Measurements from ENCODE around the gene PPP1R7.
"Not testable (repeated sequence)": the region's sequence is repeated elsewhere in the genome, so short reads cannot be mapped to it uniquely, and the experiment has no call there.

The PPP1R7 gene, protein sequence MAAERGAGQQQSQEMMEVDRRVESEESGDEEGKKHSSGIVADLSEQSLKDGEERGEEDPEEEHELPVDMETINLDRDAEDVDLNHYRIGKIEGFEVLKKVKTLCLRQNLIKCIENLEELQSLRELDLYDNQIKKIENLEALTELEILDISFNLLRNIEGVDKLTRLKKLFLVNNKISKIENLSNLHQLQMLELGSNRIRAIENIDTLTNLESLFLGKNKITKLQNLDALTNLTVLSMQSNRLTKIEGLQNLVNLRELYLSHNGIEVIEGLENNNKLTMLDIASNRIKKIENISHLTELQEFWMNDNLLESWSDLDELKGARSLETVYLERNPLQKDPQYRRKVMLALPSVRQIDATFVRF

DNA sequence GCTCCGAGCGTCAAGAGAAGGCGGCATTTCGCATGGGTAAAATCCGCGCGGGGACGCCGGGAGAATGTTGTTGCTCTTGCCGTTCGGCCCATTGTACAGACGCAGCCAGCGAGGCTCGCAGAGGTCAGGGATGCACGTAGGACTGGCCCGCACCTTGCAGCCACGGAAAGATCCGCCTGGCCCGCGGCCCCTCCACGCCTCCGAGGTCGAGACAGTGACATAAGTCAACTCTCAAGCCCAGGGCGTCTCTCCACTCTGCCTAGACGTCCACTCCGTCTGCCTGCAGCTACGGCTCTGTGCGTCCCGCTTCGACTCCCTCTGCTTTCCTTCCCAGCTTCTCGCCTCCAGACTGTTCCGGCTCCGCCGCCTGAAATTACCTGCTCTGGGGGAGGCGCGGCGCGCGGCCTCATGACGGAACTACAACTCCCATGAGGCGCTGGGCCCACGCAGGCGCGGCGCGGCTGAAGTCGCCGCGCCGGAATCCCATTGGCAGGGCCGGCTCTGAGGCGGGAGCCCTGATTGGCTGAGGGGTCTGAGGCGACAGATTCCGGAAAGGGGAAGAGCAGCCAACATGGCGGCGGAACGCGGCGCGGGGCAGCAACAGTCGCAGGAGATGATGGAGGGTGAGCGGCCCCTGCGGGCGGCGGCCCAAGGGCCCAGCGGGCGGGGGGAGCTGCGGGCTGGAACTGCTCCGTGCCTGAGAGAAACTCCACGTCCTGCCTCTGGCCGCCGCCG lies at the start of gene PPP1R7:
TSS of gene PPP1R7 (plus strand) at position 543 of the 735 bp plus-strand sequence. CDS start at position 572, 29 bp downstream.
- peak; percentile 95 for DNase-seq (ENCODE audit: low spot score)

GRCh38 chr2:241102239-241102803 lies 47.9 kb upstream of the PPP1R7 start, which contains the start of gene MTERF4:
MTERF4 (minus strand) TSS chr2:241102287; CDS start chr2:241102273, 14 bp downstream.
- DNase-seq (ENCODE audit: low spot score) = peak; percentile 92

DNA sequence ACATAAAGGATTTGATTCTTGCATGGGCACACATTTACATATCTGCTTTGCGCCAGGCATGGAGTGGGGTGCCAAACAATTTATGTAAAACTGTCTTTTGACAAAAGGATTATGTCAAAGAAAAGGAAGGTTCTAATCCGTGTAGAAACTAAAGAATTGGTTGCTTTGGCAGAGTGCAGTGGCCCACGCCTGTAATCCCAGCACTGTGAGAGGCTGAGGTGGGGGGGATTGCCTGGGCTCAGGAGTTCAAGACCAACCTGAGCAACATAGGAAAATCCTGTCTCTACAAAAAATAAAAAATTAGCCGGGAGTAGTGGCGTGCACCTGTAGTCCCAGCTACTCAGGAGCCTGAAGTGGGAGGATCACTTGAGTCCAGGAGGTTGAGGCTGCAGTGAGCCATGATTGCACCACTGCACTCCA lies 47.1 kb upstream of the PPP1R7 start:
- DNase-seq (ENCODE audit: low spot score) = no peak

DNA sequence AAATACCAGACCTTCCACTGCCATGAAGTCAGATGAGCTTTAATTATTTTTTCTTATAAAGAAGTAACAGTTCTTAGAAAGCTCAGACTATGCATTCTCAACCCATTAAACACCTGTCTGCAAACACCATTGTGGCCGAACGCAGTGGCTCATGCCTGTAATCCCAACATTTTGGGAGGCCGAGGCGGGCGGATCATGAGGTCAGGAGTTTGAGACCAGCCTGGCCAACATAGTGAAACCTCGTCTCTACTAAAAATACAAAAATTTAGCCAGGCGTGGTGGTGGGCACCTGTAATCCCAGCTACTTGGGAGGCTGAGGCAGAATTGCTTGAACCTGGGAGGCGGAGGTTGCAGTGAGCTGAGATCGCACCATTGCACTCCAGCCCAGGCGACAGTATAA lies 45.7 kb upstream of the PPP1R7 start:
- not testable (repeated sequence) for DNase-seq (ENCODE audit: low spot score)

DNA sequence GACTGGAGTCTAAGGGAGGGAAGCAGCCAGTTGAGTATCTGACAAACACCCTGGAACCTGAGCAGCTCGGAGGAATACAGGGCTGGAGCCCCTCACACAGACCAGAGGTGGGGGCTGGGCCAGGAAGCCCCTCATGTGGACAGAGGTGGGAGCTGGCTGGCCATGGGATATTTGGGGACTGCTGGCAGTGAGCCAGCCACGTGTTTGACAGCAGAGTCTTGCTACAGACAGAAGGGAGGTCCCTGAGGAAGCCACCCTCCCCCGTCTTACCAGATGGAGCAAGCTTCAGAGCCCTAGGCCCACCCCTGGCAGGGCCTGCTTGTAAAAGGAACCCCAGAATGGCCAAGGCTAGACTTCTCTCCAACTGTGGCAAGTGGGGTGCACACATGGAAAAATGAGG lies 44.6 kb upstream of the PPP1R7 start:
- DNase-seq (ENCODE audit: low spot score) = no peak

GRCh38 chr2:241107031-241107783 lies 43.1 kb upstream of the PPP1R7 start:
- DNase-seq (ENCODE audit: low spot score) = no peak

GRCh38 chr2:241108271-241109209 lies 41.7 kb upstream of the PPP1R7 start:
- DNase-seq (ENCODE audit: low spot score) = no peak

DNA sequence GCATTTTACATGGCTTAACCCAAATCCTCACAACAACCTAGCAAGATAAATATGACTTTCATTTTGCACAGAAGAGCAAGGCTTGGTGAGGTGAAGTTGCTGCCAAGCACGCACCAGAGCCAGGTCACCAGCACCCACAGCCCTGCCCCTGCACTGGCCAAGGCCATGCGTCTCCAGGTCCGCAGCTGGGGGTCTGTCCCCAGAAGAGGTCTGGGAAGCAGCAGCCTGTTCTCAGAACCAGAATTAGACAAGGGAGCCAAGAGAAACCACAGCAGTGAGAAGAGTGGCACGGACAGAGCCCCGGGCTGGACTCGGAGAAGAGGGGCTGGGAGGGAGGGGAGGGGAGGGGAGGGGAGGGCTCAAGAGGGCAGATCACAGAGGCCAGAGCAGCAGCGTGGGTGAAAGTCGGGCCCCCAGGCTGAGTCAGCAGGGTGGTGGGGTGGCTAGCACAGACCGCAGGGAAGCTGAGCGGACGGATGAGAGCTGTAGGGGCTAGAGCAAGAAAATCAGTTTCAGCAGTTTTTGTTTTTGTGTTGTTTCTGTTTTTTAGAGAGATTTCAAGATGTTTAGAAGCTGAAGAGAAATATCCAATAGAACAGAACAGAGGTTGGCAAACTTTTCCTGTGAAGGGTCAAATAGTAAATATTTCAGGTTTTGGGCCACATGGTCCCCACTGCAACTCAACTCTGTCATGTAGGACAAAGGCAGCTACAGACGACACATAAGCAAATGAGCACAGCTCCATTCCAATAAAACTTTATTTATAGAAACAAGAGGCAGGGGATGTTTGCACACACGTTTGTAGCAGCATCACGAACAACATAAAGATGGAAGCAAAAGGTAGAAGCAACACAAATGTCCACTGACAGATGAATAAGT lies 40.8 kb upstream of the PPP1R7 start:
- no peak for DNase-seq (ENCODE audit: low spot score)

DNA sequence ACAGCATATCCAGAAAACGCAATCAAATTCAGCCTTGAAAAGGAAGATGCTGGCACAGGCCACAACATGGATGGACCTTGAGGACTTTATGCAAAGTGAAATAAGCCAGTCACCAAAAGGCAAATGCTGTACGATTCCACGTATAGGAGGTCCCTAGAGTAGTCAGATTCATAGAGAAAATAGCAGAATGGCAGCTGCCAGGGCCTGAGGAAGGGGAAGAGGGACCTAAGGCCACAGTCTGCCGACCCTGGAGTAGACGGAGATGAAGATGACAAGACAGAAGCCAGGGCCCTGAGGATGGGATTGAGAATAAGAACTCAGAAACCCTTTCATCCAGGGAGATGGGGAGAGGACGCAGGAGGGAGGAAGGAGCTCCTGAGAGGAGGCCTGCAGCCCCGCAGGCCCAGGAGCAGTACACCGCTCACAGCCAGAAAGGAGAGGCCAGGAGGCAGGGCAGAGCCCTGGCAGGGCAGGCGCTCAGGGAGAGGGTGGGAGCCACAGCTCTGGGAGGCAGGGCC lies 40.1 kb upstream of the PPP1R7 start:
- no peak for DNase-seq (ENCODE audit: low spot score)

DNA sequence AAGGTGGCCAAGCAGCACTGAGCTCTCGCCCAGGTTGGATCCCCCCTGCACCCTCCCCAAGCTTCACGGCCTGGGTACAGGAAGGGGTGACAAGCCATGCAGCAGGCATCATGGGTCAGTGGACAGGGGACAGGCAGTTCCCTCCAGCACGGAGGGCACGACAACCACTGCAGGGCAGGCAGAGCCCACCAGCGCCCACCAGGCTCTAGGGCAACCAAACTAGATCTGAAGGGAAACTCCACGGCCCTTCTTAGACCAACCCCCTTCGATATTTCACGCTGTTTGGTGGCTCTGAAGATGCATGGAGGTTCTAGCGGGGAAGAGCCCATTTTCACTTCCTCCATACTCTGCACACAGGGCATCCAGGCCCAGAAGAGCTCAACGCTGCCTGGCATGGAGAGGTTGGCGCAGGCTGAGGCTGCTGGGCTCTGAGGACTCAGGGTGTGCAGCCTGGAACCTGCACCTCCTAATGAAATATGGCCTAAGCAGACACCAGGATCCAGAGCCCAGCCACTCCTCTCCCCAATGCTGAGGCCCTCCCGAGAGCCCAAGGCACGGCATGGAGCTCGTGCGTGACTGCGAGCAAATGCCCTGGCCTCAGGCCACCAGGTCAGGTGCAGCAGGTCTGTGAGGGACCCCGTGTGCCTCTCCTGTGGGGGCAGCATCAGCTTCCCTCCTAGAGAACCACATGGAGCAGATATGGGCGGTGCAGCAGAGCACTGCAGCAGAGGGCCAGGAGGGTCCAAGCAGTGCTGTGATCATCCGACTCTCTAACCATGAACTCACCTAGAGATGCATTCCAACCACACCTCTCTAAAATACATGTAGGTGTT lies 39.4 kb upstream of the PPP1R7 start:
- DNase-seq (ENCODE audit: low spot score) = no peak

- DNase-seq (ENCODE audit: low spot score) = no peak
Measured at GRCh38 chr2:241111440-241111805, 38.8 kb upstream of the PPP1R7 start.

DNA sequence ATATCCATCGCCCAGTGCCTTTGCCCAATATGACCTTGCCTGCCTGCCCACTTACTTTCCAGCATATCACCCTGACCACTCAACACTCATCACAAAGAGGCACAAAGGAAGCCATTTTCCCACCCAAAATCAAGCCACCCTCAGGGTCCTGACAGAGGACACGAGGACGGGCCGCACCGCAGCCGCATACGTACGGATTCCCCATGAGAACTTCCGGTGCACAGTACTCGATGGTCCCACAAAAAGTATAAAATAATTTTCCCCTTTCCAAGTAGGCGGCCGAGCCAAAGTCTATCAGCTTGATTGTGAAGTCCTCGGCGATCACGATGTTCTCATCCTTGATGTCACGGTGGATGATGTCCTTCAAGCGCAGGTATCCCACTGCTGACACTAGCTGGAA lies 38.2 kb upstream of the PPP1R7 start:
- no peak for DNase-seq (ENCODE audit: low spot score)

GRCh38 chr2:241112592-241112991 lies 37.7 kb upstream of the PPP1R7 start:
- DNase-seq (ENCODE audit: low spot score) = no peak

DNA sequence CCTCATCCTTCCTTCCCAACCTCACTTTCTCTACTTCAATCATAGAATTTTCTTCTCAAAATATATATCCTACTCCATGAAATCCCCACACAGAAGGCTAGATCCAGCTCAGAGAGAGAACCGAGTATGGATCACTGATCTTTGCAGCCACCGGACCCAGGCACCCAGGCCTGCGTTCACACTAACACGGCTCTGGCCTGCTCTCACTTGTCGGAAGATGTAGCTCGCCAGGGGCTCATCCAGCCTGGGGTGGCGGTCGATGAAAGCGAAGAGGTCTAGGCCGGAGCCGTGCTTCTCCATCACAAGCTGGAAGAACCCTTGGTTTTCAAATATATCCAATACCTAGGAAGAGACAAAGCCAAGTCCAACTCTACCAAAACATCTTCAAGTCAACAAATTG lies 35.4 kb upstream of the PPP1R7 start:
- DNase-seq (ENCODE audit: low spot score) = no peak

DNA sequence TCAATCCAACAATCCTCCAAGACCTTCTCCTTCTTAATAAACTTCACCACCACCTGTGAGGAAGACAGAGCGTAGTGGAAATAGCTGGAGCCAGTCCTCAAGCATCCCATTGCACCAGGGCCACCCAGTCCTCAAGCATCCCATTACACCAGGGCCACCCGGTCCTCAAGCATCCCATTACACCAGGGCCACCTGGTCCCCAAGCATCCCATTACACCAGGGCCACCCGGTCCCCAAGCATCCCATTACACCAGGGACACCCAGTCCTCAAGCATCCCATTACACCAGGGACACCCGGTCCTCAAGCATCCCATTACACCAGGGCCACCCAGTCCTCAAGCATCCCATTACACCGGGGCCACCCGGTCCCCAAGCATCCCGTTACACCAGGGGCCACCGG lies 34.9 kb upstream of the PPP1R7 start:
- no peak for DNase-seq (ENCODE audit: low spot score)

GRCh38 chr2:241116606-241117560 lies 33.4 kb upstream of the PPP1R7 start:
- no peak for DNase-seq (ENCODE audit: low spot score)

DNA sequence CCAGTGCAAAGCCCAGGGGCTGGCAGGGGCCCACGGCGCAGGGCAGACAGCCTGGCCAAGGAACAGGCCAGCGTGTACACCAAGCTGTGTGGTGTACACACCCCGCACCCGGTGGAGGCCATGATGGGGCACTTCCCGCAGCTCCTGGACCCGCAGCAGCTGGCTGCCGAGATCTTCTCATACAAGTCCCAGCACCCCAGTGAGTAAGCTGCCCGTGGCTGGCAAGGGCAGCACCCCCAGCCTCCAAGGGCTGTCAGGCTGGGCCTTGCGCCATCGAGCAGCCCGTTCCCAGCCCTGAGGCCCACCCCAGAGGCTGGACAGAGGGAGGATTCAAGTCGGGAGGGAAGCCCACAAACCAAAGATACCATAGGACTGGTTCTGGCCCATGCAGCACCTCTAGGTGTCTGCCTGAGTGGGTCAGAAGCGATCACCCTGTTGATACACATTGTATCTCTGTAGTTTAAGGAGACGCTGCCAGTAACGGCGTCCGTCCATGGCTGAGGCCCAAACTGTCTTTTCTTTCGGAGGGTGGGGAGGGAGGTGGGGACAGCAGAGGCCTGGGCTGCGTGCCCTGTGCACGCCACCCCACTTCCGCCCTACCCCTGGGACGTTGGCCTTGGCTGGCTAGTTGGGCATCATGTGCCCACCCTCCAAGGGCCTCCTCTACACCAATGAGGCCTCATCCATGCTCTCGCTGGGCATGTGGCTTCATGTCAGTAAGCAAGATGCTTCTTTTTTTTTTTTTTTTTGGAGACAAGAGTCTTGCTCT lies 31.3 kb upstream of the PPP1R7 start:
- no peak for DNase-seq (ENCODE audit: low spot score)

Measured in Ammon's horn (tissue), 1 donor.